HG03558 (cell line): Measurements from ENCODE around the gene HSPA1A.
"Not testable (repeated sequence)": the region's sequence is repeated elsewhere in the genome, so short reads cannot be mapped to it uniquely, and the experiment has no call there.

ENCODE experiments used
- ATAC-seq: cut with Tn5 transposase; IDR thresholded peaks from one replicate; pipeline ENCODE4 v1.9.1; 2021; ENCODE audit warnings: moderate number of reproducible peaks; ENCODE audit not compliant: unreplicated experiment; ENCODE audit errors: extremely low read depth

The HSPA1A gene

DNA sequence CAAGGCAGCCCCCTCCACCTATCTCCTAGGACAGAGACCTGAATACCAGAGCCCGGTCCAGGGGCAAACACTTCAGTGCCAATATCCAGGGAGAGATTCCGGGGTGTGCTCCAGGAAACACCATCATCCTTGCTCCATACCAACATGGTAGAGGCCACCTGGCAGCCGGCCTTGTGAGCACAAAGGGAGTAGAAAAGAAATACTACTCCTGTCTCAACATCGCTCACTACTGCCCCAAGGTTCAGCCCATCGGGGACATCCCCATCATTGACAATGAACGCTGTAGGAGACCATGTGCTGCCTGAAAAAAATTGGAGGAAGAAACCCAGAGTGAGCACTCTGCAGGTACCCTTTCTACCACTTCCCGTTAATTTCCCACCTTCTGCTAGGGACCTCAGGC lies 45.8 kb downstream of the HSPA1A start:
- ATAC-seq, result no peak

DNA sequence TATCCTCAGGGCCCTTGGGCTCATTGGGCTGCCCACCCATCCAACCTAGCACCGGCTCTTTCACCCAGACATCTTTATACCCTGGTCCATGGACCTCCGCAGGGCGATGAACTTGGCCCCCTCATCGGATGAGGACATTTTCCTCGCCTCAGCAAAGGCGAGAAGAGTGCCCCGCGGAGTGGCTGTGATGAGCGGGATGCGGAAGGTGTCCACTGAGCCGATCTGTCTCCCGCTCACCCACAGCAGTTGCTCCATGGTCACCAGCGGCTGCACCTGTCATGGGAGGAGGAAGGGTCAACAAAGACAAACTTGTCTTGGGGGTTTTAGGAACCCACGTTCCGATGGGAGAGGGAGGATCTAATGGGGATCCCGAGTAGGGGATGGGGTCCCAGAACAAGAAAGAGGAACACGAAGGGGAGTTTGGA lies 46.6 kb downstream of the HSPA1A start:
- ATAC-seq, result no peak

DNA sequence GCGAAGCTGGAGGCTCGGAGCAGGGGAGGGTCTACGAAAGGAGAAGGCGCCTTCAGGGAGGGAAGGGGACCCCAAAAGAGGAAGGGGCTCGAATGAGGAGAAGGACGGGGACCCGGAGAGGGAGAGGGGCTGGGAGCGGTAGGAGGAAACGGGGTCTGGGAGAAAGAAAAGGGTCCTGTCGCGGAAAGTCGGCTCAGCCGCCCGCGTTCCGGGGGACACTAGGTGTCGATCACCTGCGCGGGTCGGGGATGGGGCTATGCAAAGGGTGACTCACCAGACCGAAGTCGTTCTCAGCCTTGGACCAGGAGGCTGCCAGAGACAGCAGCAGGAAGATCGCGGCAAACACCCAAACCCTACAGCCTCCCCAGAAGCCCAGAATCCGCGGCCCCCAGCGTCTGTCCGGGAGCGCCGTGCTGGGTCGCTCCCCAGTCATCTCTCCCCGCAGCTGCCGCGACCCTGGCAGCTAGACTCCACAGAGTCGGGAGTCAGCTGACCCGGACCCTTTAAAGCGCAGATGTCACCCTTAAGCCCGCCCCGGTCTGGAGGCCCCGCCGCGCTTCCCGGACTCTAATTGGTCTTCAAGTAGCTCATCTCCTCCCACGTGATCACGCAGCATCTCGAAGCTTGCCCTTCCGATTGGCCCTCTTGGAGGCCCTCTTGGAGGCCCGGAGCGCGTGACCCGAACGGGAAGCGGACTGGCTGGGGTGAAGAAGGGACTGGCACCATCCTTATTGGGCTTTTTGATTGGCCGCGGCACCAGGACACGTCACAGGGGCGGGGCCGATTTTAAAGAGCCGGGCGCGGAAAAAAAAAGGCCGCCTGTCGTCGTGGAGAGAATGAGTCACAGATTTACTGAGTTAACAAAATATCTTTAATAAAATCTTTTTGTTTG lies 47.2 kb downstream of the HSPA1A start, which contains the start of gene NEU1:
NEU1 (minus strand) TSS at position 478 of the 892 bp plus-strand sequence; CDS start at position 433, 45 bp downstream.
- ATAC-seq, result peak; percentile 77

DNA sequence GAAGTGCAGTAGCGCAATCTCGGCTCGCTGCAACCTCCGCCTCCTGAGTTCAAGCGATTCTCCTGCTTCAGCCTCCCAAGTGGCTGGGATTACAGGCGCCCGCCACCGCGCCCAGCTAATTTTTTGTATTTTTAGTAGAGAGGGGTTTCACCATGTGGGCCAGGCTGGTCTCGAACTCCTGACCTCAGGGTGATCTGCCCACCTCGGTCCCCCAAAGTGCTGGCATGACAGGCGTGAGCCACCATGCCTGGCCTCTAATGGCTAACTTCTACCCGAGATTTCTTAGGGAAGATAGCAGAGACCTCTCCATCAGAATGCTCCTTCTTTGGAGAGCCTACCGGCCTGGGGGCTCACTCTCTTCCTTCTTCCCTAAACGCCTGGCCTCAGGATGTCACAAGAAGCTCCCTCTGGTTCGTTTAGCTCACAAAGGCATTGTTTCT lies 48.8 kb downstream of the HSPA1A start:
- not testable (repeated sequence) for ATAC-seq

DNA sequence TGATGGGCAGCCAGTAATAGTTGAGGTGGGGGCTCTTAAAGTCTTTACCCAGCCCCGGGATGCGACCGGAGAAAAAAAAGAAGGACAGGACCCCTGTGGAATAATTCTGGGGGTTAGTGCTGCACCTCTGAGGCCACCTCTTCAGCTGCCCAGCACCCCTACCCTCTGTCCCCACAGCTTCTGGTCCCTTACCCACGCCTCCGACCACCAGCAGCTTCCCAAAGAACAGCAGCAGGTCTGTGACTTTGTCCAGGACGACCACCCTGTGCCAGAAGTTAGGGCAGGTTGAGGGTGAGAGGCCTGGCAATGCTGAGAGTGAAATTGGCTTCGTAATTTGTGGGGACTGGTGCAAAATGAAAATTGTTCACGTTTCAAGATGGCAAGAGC lies 49.5 kb downstream of the HSPA1A start:
- no peak for ATAC-seq

DNA sequence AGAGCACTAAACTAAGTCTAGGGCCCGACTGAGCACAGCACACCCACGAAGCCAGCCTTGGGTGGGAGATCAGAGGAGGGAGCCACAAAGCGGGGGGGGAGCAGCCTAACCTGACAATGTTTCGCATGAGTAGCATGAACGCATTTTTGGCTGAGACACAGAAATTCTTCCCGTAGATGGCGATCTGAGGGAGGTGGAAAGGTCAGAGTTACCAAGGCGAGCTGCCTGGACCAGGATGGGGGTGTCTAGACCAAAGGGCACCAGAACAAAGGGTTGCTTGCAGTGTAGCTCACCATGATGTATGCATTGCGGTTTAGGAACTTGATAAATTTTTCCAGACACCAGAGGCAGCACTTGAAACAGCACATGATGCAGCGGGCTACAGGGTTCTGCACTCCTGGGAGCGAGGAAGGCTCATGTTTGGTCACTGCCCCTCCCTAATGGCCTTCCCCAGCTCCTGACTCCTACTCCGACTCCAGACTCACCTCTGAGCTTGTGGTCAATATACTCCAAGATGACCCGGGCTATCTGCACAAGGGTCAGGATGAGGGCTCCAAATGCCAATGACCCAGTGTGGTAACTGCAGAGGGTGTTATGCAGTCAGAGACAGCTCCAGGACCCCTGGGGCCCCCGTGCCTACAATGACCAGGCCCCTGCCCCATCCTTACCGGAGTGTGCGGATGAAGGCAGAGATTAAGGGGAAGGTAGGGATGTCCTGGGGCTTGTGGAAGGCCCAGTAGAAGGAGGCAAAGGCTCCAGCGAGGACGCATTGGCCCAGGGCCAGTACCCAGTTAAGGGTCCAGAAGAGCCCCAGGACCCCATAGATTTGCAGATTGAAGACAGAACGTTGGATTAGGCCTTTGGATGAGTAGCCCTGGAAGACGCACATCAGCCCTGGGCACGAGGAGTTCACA lies 50.1 kb downstream of the HSPA1A start:
- no peak for ATAC-seq
